Measurements from ENCODE around the gene PTPRN2. TPM values are rescaled to one million over a fixed set of nuclear protein-coding genes. Genes with fewer than 3 reads are reported as not detected.

PTPRN2 gene
- total RNA-seq, 1 donor from 2014 or later: 15.4 TPM

DNA sequence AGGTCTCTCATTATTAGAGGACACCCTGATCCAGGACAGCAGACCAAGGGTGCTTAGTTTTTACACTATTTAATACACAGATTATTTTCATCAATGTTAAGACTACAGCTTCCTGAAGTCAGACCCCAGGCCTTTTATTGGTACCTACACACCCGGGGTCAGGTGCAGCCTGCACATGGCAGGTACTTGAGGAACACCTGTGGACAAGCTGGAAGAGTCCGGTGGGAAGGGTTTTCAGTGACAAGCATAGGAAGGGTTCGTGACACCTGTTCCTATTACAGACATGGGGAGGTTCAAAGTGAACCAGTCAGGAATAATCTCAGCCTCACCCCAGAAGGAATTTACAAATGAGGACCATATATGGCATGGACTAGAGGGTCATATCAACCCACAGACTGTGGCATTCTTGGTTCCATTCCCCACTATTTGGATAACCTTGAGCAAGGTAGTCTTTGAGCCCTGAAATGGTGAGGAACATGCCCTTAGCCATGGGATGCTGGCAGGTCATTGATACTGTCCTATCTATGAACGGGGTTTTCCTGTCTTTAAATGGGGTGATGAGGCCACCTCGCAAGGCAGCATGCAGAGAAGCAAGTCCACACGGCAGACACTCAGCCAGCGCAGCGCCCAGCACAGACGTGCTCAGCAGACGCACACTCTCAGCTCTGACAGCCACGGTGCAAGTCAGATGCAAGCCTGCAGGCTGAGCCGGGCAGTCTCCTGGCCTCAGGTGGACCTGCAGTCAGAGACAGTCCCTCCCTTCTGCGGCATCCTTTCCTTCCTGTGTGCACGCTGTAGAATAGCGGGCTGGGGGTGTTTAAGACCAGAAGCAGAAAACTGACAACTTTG, 624.9 kb downstream of the PTPRN2 start:
- no peak for DNase-seq (ENCODE audit: extremely low spot score, unreplicated experiment)
- Mint-ChIP-seq H3K27ac (no peak overlapping the region), H3K36me3 (no peaks in the 10 kb centered on the region), H3K4me1 (ENCODE audit: unreplicated experiment) (no peaks in the 10 kb centered on the region), H3K9me3 (peaks cover 3% of the 10 kb centered on the region), H3K27me3 (peaks cover 48% of the 10 kb centered on the region), H3K4me3 (no peak overlapping the region)
- TF ChIP-seq, protein P1, sequence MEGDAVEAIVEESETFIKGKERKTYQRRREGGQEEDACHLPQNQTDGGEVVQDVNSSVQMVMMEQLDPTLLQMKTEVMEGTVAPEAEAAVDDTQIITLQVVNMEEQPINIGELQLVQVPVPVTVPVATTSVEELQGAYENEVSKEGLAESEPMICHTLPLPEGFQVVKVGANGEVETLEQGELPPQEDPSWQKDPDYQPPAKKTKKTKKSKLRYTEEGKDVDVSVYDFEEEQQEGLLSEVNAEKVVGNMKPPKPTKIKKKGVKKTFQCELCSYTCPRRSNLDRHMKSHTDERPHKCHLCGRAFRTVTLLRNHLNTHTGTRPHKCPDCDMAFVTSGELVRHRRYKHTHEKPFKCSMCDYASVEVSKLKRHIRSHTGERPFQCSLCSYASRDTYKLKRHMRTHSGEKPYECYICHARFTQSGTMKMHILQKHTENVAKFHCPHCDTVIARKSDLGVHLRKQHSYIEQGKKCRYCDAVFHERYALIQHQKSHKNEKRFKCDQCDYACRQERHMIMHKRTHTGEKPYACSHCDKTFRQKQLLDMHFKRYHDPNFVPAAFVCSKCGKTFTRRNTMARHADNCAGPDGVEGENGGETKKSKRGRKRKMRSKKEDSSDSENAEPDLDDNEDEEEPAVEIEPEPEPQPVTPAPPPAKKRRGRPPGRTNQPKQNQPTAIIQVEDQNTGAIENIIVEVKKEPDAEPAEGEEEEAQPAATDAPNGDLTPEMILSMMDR (conservative IDR thresholded peaks at IDR 0.05): no peak

DNA sequence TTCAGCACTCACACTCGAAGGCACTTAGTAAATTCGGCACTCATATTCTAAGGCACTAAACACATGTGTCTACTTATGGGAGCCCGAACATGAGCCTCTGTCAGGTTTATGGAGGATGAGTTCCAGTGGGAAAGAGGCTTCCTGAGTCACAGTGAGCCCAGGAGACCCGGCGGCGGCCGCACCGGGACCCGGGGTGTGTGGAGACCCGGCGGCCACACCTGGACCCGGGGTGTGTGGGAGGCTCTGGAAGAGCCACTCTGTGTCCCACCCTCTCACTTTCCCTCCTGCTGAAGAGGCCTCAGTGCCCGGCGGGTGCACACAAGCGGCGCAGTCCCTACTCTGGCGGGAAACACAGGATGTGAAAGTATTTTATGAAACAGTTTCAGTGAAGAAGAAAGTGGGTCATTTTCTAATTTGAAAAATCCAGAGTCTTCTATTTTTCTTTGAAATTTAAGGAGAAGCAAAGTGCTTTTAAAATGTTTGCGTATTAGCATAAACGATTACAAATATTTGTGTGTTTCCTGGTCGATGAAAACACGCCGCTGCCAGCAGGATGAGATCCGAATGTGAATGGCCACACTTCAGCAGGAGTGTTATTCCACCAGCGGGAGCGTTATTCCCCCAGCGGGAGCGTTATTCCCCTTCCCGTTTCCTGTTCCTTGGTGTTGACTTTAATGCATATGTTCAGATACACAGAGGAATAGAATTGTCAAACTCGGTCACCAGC, 625.7 kb downstream of the PTPRN2 start:
- Mint-ChIP-seq H3K4me1 (ENCODE audit: unreplicated experiment) (no peaks in the 10 kb centered on the region), H3K9me3 (peaks cover 3% of the 10 kb centered on the region), H3K4me3 (no peak overlapping the region), H3K27me3 (peaks cover 48% of the 10 kb centered on the region), H3K27ac (no peak overlapping the region), H3K36me3 (no peaks in the 10 kb centered on the region)
- TF ChIP-seq, protein P1 (conservative IDR thresholded peaks at IDR 0.05): no peak
- no peak for DNase-seq (ENCODE audit: extremely low spot score, unreplicated experiment)

DNA sequence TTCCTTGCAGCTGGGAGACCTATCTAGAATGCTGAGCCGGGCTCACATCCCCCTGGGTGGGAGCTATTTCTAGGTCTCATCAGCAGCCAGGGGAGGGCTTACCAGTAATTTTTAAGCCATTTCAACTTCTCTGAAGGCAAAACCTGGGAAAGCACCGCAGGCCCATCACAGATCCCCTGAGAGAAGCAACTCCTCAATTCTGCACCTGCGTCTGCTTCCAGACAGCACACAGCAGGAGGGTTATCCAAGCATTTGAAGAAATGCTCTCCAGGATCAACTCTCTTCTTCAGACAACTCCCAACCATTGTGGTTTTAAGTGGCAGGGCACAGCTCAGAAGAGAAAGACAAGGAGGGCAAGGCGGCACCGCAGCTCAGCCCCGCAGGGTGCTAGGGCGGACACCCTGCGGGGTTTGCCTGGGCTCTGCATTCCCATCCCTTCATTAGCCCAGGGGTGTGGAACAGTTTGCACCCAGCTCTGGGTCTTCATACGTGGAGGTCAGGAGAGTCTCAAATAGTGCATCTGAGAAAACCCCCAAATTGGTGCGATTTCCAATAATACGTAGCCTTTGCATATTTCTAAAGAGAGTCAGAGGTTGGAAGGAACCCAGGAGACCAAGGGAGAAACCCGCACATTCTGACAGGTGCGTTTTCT, 632.1 kb downstream of the PTPRN2 start:
- no peak for DNase-seq (ENCODE audit: extremely low spot score, unreplicated experiment)

DNA sequence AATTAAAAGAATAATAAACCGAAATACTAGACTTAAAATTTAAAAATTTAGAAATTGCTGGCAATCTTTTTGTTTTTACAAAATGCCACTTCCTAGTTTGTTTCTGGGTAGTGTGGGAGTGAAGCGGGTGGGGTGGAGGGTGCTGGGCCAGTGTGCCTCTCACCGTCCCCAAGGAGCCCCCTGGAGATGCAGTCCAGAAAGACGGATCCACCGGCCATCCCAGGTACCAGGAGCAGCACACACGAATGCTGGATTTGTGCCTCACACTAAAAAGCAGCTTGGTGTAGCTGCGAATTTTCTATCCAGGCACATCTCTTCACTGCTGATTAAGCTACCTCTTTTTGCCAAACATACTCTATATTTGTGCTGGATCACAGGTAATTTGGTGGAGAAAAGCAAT, 632.7 kb downstream of the PTPRN2 start:
- no peak overlapping the region for H3K27ac Mint-ChIP-seq
- TF ChIP-seq, protein P1 (conservative IDR thresholded peaks at IDR 0.05): no peak
- H3K36me3 Mint-ChIP-seq: no peaks in the 10 kb centered on the region
- peaks cover 4% of the 10 kb centered on the region for H3K9me3 Mint-ChIP-seq
- no peaks in the 10 kb centered on the region for H3K4me1 Mint-ChIP-seq (ENCODE audit: unreplicated experiment)
- H3K4me3 Mint-ChIP-seq: no peak overlapping the region
- no peak for DNase-seq (ENCODE audit: extremely low spot score, unreplicated experiment)
- H3K27me3 Mint-ChIP-seq: peaks cover 23% of the 10 kb centered on the region

More for the DNA sequence above, 632.1 kb downstream of the PTPRN2 start:
- Mint-ChIP-seq H3K27me3 (peaks cover 26% of the 10 kb centered on the region), H3K4me1 (ENCODE audit: unreplicated experiment) (no peaks in the 10 kb centered on the region), H3K36me3 (no peaks in the 10 kb centered on the region), H3K9me3 (peaks cover 2% of the 10 kb centered on the region), H3K27ac (no peak overlapping the region), H3K4me3 (no peak overlapping the region)
- TF ChIP-seq, protein P1 (conservative IDR thresholded peaks at IDR 0.05): no peak

DNA sequence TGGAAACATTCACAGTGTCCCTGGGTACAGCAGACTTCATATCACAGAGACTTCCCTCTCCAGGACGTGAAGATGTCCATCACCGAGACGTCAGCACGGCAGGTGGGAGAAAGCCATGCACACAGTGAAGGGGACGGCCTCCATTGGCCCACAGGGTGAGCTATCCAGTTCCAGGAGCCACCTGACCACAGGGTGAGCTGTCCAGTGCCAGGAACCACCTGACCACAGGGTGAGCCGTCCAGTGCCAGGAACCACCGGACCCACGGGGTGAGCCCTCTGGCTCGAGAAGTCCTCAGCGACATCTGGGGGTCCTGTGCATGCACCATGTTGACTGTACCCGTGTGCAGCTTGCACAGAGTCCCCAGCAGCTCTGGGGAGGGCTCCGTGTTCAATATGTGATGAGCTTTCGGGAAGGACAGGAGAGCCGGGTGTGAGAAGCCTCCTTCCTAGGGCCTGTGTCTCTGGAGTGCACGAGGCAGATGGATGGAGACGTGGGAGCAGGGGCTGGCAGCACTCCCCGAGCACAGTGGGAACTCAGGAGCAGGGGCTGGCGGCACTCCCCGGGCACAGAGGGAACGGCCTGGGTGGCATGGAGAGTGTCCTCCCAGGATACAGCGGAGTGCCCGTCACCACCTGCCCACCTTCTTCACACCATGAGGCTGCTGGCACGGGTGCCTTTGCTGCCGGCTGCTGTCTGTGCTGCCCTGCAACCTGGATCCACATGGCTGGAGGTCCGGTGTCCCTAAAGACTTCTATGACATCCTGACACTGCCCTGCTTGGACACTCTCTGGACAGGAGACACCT, 634.6 kb downstream of the PTPRN2 start:
- peak; percentile 62 for DNase-seq (ENCODE audit: extremely low spot score, unreplicated experiment)
- H3K36me3 Mint-ChIP-seq: no peaks in the 10 kb centered on the region
- H3K9me3 Mint-ChIP-seq: peaks cover 4% of the 10 kb centered on the region
- TF ChIP-seq, protein P1 (conservative IDR thresholded peaks at IDR 0.05): no peak
- no peak overlapping the region for H3K27ac Mint-ChIP-seq
- peaks cover 13% of the 10 kb centered on the region for H3K27me3 Mint-ChIP-seq
- H3K4me3 Mint-ChIP-seq: no peak overlapping the region
- no peaks in the 10 kb centered on the region for H3K4me1 Mint-ChIP-seq (ENCODE audit: unreplicated experiment)

Data from type B pancreatic cell (in vitro differentiated cells).